BJ (cell line): Measurements from ENCODE around the gene CEP78. TPM values are rescaled to one million over a fixed set of nuclear protein-coding genes. Genes with fewer than 3 reads are reported as not detected.

Experiments
- CTCF ChIA-PET: fragments of 350-600 bp; formaldehyde crosslinking; extraction: SDS; loops from one replicate; lab custom pipeline; 2021; ENCODE audit warnings: antibody characterized with exemption, inconsistent platforms; lab: Yijun Ruan, JAX
- POLR2A ChIA-PET: fragments of 300-600 bp; sonication (Branson Sonifier 250); formaldehyde crosslinking; extraction: SDS; loops from one replicate; lab custom pipeline; 2021; ENCODE audit warnings: antibody characterized with exemption; lab: Charles Lee
- DNase-seq: peaks from one replicate; pipeline ENCODE4 v3.0.0-alpha.2; 2011; ENCODE audit warnings: low read depth
- H3K27me3 ChIP-seq: 2 replicates; pipeline ENCODE4 v1.6.0; 2011; ENCODE audit warnings: low read length; ENCODE audit not compliant: control insufficient read depth, insufficient read depth
- H3K36me3 ChIP-seq: 2 replicates; pipeline ENCODE4 v1.5.1; 2011; ENCODE audit warnings: low read length; ENCODE audit not compliant: control insufficient read depth, insufficient read depth
- H3K4me3 ChIP-seq: 2 replicates; pipeline ENCODE4 v1.5.1; 2011; ENCODE audit warnings: low read depth, mild to moderate bottlenecking, control low read depth, low read length
- polyA plus RNA-seq: library from polyadenylated mRNA; depleted of rRNA; stranded (reverse); fragments of >200 nt; gene quantifications from 2 replicates; pipeline ENCODE4 v1.2.3, GENCODE V29; 2011
- TF ChIP-seq, protein P1 (sequence below): IDR thresholded peaks from 2 replicates; pipeline ENCODE4 v1.5.1; 2011; ENCODE audit warnings: low read depth, mild to moderate bottlenecking, control low read depth, inconsistent platforms, low read length, moderate library complexity; ENCODE audit not compliant: insufficient read depth

Gene CEP78
- polyA plus RNA-seq, 1 experiment, result 4.5 TPM

DNA sequence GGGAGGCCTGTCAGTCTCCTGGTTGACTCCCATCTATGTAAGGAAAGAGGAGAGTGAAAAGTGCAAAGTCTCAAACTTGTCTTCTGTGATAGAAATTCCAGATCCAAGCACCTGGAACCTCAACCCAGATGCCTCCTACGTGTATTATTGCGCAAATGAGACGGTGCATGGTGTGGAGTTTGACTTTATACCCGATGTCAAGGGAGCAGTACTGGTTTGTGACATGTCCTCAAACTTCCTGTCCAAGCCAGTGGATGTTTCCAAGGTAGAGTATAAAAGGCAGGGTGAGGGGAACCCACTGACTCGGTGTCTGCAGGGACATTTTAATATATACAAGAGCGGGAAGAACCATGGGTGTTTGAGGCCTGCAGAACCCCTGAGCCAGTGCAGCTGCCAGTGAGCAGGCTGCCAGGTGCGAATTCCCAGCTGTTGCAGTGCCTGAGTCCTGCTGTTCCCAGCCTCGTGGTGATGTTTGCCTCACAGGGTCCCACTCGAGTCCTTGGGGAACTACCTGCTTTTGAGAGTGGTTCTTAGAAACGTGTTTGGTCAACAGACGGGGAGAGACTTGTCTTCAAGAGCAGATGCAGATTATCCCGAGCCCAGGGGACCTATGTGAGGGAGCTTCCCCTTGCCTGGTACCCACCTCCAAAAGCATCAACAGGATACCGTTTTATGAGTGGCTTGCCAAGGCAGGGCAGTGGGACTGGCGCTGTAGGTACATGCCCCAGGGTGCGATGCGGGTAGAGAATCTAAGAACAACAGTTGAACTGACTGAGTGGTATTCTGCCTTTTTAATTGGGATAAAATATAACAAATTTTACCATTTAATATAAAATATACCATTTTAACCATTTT, 70.6 kb downstream of the CEP78 start:
- ChIA-PET CTCF (no interaction called here), POLR2A (no interaction called here)
- no peak for DNase-seq
- H3K27me3 ChIP-seq, result no peaks in the 10 kb centered on the region
- H3K4me3 ChIP-seq, result no peak overlapping the region
- H3K36me3 ChIP-seq, result peaks cover 45% of the 10 kb centered on the region
- TF ChIP-seq, protein P1, sequence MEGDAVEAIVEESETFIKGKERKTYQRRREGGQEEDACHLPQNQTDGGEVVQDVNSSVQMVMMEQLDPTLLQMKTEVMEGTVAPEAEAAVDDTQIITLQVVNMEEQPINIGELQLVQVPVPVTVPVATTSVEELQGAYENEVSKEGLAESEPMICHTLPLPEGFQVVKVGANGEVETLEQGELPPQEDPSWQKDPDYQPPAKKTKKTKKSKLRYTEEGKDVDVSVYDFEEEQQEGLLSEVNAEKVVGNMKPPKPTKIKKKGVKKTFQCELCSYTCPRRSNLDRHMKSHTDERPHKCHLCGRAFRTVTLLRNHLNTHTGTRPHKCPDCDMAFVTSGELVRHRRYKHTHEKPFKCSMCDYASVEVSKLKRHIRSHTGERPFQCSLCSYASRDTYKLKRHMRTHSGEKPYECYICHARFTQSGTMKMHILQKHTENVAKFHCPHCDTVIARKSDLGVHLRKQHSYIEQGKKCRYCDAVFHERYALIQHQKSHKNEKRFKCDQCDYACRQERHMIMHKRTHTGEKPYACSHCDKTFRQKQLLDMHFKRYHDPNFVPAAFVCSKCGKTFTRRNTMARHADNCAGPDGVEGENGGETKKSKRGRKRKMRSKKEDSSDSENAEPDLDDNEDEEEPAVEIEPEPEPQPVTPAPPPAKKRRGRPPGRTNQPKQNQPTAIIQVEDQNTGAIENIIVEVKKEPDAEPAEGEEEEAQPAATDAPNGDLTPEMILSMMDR, result no peak

DNA sequence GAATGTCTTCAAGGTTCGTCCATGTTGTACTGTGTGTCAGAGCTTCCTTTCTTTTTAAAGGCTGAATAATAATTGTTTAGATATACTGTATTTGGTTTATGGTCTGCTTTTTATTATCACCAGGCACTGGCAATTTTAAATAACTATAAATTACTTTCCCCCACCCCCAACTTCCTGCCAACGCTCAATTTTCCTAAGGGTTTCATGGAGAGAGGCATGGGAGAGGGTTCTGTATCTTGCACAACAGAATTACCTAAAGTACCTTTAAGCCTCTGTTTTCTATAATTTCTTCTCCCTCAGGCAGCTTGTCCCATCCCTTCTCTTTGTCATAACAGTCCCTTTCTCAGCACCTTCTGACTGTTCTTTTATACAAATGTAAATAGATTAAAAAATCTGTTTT, 71.5 kb downstream of the CEP78 start:
- ChIA-PET POLR2A (no interaction called here), CTCF (no interaction called here)
- TF ChIP-seq, protein P1, result no peak

DNA sequence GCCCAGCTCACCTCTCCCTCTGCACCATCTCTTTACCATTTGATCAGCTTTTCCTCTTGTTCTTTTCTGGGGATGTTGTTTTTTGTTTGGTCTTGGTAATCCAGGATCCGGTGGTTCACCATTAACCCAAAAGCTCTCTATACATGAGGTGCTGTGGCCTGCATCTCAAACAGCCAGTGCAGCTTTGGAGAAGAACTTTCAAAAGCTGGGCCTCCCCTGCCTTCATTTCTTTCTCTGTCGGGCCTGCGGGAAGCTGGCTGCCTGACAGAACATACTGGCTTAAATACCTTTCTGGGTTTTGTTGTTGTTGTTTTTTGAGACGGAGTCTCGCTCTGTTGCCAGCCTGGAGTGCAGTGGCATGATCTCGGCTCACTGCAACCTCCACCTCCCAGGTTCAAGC, 73.2 kb downstream of the CEP78 start:
- POLR2A ChIA-PET, result interaction anchor here (0.6 kb wide), 1 partner anchor 36 kb away, joined by 4 read pairs; no protein-coding TSS in a partner anchor
- CTCF ChIA-PET, result interaction anchor here (1.2 to 2.0 kb wide), 3 partner anchors 12 to 57 kb away, joined by 3 to 8 read pairs (median 3); partner anchors contain the start of gene PSAT1
- H3K4me3 ChIP-seq, result no peak overlapping the region
- H3K36me3 ChIP-seq, result peaks cover 38% of the 10 kb centered on the region
- TF ChIP-seq, protein P1, result no peak
- H3K27me3 ChIP-seq, result no peaks in the 10 kb centered on the region
- no peak for DNase-seq

More for the DNA sequence above, 71.5 kb downstream of the CEP78 start:
- H3K4me3 ChIP-seq, result no peak overlapping the region
- no peak for DNase-seq
- H3K36me3 ChIP-seq, result peaks cover 44% of the 10 kb centered on the region
- no peaks in the 10 kb centered on the region for H3K27me3 ChIP-seq

DNA sequence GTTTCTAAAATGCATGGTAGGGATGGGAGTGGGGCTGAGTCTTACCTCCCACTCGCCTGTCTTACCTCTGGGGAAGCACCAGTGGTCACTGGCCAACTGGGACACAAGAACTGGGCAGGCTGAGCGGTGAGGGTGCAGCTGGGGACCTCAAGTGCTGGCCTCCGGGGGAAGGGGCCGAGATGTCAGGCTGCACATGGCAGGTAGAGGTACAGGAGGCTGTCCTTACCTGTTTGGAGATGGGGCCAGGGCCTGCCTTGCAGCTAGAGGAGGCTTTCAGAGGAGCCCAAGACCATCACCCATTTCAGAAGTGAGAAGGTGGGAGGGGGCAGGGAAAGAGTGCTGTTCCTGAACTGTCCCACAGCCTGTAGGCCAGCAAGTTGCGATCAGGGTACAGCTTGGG, 75.2 kb downstream of the CEP78 start:
- Histone ChIP-seq H3K36me3 (peaks cover 34% of the 10 kb centered on the region), H3K27me3 (no peaks in the 10 kb centered on the region), H3K4me3 (no peak overlapping the region)
- DNase-seq, result no peak
- TF ChIP-seq, protein P1, result no peak
- CTCF ChIA-PET, result interaction anchor here (1.6 kb wide), 1 partner anchor 10 kb away, joined by 3 read pairs; no protein-coding TSS in a partner anchor
- POLR2A ChIA-PET, result interaction anchor here (0.9 kb wide), 1 partner anchor 14 kb away, joined by 3 read pairs; the partner anchor contains the start of gene PSAT1

DNA sequence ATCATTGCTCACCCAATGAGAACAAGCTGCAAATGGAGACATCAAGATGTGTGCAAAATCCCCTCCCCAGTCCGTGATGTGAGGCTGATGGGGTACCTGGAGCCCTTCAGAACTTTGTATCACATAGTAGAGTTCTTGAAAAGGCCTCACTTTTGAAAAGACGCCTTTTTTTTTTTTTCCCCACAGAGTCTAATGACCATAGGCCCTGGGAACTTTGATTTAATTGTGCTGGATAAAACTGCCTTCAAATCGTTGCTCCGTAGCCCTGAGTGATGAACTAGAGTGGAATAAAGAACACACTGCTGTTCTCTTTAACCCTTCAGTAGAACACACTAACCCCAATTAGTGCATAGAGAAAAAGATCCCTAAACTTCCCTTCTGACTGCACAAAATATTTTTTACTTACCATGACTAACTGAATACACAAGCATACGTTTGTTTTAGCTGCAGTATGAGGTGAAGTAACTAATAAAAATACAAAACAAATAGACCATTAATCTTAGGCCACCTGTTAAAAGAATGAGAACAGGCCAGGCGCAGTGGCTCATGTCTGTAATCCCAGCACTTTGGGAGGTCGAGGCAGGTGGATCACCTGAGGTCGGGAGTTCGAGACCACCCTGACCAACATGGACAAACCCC, 76.1 kb downstream of the CEP78 start:
- TF ChIP-seq, protein P1, result no peak
- Histone ChIP-seq H3K4me3 (no peak overlapping the region), H3K27me3 (no peaks in the 10 kb centered on the region), H3K36me3 (peaks cover 33% of the 10 kb centered on the region)
- DNase-seq, result no peak
- ChIA-PET POLR2A (no interaction called here), CTCF (interaction anchor here (1.6 kb wide), 1 partner anchor 11 kb away, joined by 3 read pairs; no protein-coding TSS in a partner anchor)
